Neural cell (in vitro differentiated cells): ENCODE measurements around the gene LGI4.
A peak's percentile ranks its signal among the peaks of the same experiment; 100 is the strongest.

Experiments
- CTCF ChIP-seq: fragments of 450-650 bp; IDR thresholded peaks from 2 replicates; pipeline ENCODE4 v1.5.1; 2014; ENCODE audit warnings: antibody characterized with exemption, mild to moderate bottlenecking, moderate library complexity; ENCODE audit not compliant: poor library complexity, severe bottlenecking
- EZH2 ChIP-seq: fragments of 200-600, 300-800 bp; shearing (Covaris generic), sonication (generic); IDR thresholded peaks from 2 replicates; pipeline ENCODE4 v1.6.1; 2014; ENCODE audit warnings: antibody characterized with exemption, low read length, borderline replicate concordance, mild to moderate bottlenecking; ENCODE audit not compliant: insufficient read depth, poor library complexity, severe bottlenecking
- MXI1 ChIP-seq: fragments of 450-650 bp; conservative IDR thresholded peaks from 2 replicates; pipeline ENCODE4 v1.6.1; 2014; ENCODE audit warnings: antibody characterized with exemption, mild to moderate bottlenecking; ENCODE audit not compliant: poor library complexity, severe bottlenecking
- RAD21 ChIP-seq: fragments of 450-650 bp; conservative IDR thresholded peaks from 2 replicates; pipeline ENCODE4 v1.6.1; 2014; ENCODE audit warnings: antibody characterized with exemption, mild to moderate bottlenecking, moderate library complexity
- TAF1 ChIP-seq: IDR thresholded peaks from 2 replicates; pipeline ENCODE4 v1.6.1; 2012; ENCODE audit warnings: low read depth

- TF ChIP-seq CTCF: peak; percentile 48
- no peak for TF ChIP-seq RAD21
- TF ChIP-seq EZH2: no peak
- no peak for TF ChIP-seq TAF1
- TF ChIP-seq MXI1: no peak
Observed at GRCh38 chr19:35153701-35154524, 19.1 kb upstream of the LGI4 start.
